Stimulated activated naive B cell treated with anti-CD40 and anti-IgM and Interleukin-4, amounts not matched to agents 10 μg/mL and 1 μg/mL and 100 μg/mL, for 72 hours (primary cell): ENCODE data around the gene POU2F1.
A peak's percentile ranks its signal among the peaks of the same experiment; 100 is the strongest.
"Not testable (repeated sequence)": the region's sequence is repeated elsewhere in the genome, so short reads cannot be mapped to it uniquely, and the experiment has no call there.

Experiments
- ATAC-seq, 2 donors: fragments of 150-1000 bp; cut with Tn5 transposase; replicated peaks; 2 replicates each; pipeline ENCODE4 v1.10.0; 2021; ENCODE audit warnings: moderate library complexity in 1 of 2
- DNase-seq: peaks from one replicate; pipeline ENCODE4 v3.0.0; 2021
- H3K27ac Mint-ChIP-seq: one replicate; pipeline ENCODE4 v1.8.0; 2022; ENCODE audit warnings: mild to moderate bottlenecking, mixed read lengths
- H3K27me3 Mint-ChIP-seq, 2 donors: one replicate each; pipeline ENCODE4 v1.8.0; 2022; ENCODE audit warnings: mixed read lengths in 2 of 2
- H3K36me3 Mint-ChIP-seq, 2 donors: one replicate each; pipeline ENCODE4 v1.8.0; 2022; ENCODE audit warnings: mixed read lengths in 2 of 2, mild to moderate bottlenecking in 1 of 2
- H3K4me1 Mint-ChIP-seq, 2 donors: one replicate each; pipeline ENCODE4 v1.8.0; 2022; ENCODE audit warnings: mixed read lengths in 2 of 2, mild to moderate bottlenecking in 1 of 2
- H3K4me3 Mint-ChIP-seq, 2 donors: one replicate each; pipeline ENCODE4 v1.8.0; 2022; ENCODE audit warnings: mild to moderate bottlenecking in 2 of 2, mixed read lengths in 2 of 2, moderate library complexity in 1 of 2
- H3K9me3 Mint-ChIP-seq, 2 donors: one replicate each; pipeline ENCODE4 v1.8.0; 2022; ENCODE audit warnings: mixed read lengths in 2 of 2, mild to moderate bottlenecking in 1 of 2

Gene POU2F1

GRCh38 chr1:167212025-167212424 lies 8.7 kb upstream of the POU2F1 start:
- H3K9me3 Mint-ChIP-seq = peaks cover 15 to 19% of the 10 kb centered on the region in 2 donors
- ATAC-seq (no peak), DNase-seq (no peak)
- H3K4me3 Mint-ChIP-seq = no peak overlapping the region
- H3K4me1 Mint-ChIP-seq = peaks cover 6% of the 10 kb centered on the region in 2 donors
- no peaks in the 10 kb centered on the region for H3K27me3 Mint-ChIP-seq
- H3K36me3 Mint-ChIP-seq = peaks cover 2 to 7% of the 10 kb centered on the region in 2 donors
- no peak overlapping the region for H3K27ac Mint-ChIP-seq

GRCh38 chr1:167216809-167217208 lies 3.9 kb upstream of the POU2F1 start:
- H3K9me3 Mint-ChIP-seq = peaks cover 0 to 5% of the 10 kb centered on the region in 2 donors
- DNase-seq (no peak), ATAC-seq (no peak)
- H3K36me3 Mint-ChIP-seq = peaks cover 0 to 2% of the 10 kb centered on the region in 2 donors
- peaks cover 0 to 2% of the 10 kb centered on the region in 2 donors for H3K4me1 Mint-ChIP-seq
- H3K4me3 Mint-ChIP-seq = no peak overlapping the region
- H3K27me3 Mint-ChIP-seq = no peaks in the 10 kb centered on the region
- no peak overlapping the region for H3K27ac Mint-ChIP-seq

- Mint-ChIP-seq H3K27ac (peak overlapping the region; percentile 99), H3K27me3 (no peaks in the 10 kb centered on the region), H3K4me3 (peak overlapping the region; percentile 88 to 92), H3K36me3 (peaks cover 0 to 2% of the 10 kb centered on the region in 2 donors), H3K9me3 (peaks cover 0 to 5% of the 10 kb centered on the region in 2 donors), H3K4me1 (peaks cover 10 to 20% of the 10 kb centered on the region in 2 donors)
- DNase-seq = no peak
- ATAC-seq = no peak
Measured at GRCh38 chr1:167219194-167219593, 1.5 kb upstream of the POU2F1 start.

GRCh38 chr1:167219646-167220536 lies 795 bp upstream of the POU2F1 start:
- Mint-ChIP-seq H3K4me3 (peak overlapping the region; percentile 88 to 92), H3K27ac (peak overlapping the region; percentile 99), H3K36me3 (peaks cover 0 to 2% of the 10 kb centered on the region in 2 donors), H3K9me3 (peaks cover 0 to 5% of the 10 kb centered on the region in 2 donors), H3K4me1 (peaks cover 10 to 25% of the 10 kb centered on the region in 2 donors), H3K27me3 (no peaks in the 10 kb centered on the region)
- DNase-seq (peak; percentile 82), ATAC-seq (peak; percentile 50 to 57)

- peak overlapping the region; percentile 99 for H3K27ac Mint-ChIP-seq
- DNase-seq (peak; percentile 43), ATAC-seq (peak; percentile 19 to 24)
- H3K4me3 Mint-ChIP-seq = peak overlapping the region; percentile 88 to 92
- H3K9me3 Mint-ChIP-seq = peaks cover 0 to 5% of the 10 kb centered on the region in 2 donors
- peaks cover 10 to 36% of the 10 kb centered on the region in 2 donors for H3K4me1 Mint-ChIP-seq
- H3K27me3 Mint-ChIP-seq = no peaks in the 10 kb centered on the region
- peaks cover 0 to 2% of the 10 kb centered on the region in 2 donors for H3K36me3 Mint-ChIP-seq
Measured at GRCh38 chr1:167221126-167221737, 546 bp downstream of the POU2F1 start.

GRCh38 chr1:167221738-167222610 lies 1.3 kb downstream of the POU2F1 start:
- H3K9me3 Mint-ChIP-seq = peaks cover 0 to under 1% of the 10 kb centered on the region in 2 donors
- peak overlapping the region; percentile 98 for H3K27ac Mint-ChIP-seq
- H3K27me3 Mint-ChIP-seq = no peaks in the 10 kb centered on the region
- peak; percentile 83 for DNase-seq
- peaks cover 10 to 42% of the 10 kb centered on the region in 2 donors for H3K4me1 Mint-ChIP-seq
- ATAC-seq = peak; percentile 69 to 70
- H3K4me3 Mint-ChIP-seq = peak overlapping the region; percentile 88 to 92
- peaks cover 0 to 2% of the 10 kb centered on the region in 2 donors for H3K36me3 Mint-ChIP-seq

GRCh38 chr1:167223144-167224103 lies 2.7 kb downstream of the POU2F1 start:
- peak overlapping the region; percentile 88 to 92 for H3K4me3 Mint-ChIP-seq
- peak overlapping the region; percentile 98 for H3K27ac Mint-ChIP-seq
- H3K36me3 Mint-ChIP-seq = peaks cover 0 to 2% of the 10 kb centered on the region in 2 donors
- H3K27me3 Mint-ChIP-seq = no peaks in the 10 kb centered on the region
- ATAC-seq = no peak
- DNase-seq = no peak
- H3K4me1 Mint-ChIP-seq = peaks cover 13 to 48% of the 10 kb centered on the region in 2 donors
- peaks cover 0 to 2% of the 10 kb centered on the region in 2 donors for H3K9me3 Mint-ChIP-seq

GRCh38 chr1:167224734-167225235 lies 4.1 kb downstream of the POU2F1 start:
- H3K4me1 Mint-ChIP-seq = peaks cover 19 to 60% of the 10 kb centered on the region in 2 donors
- not testable (repeated sequence) for ATAC-seq, H3K4me3 Mint-ChIP-seq, H3K9me3 Mint-ChIP-seq, H3K36me3 Mint-ChIP-seq, DNase-seq, H3K27me3 Mint-ChIP-seq
- peak overlapping the region; percentile 42 for H3K27ac Mint-ChIP-seq

- H3K9me3 Mint-ChIP-seq = peaks cover 0 to 2% of the 10 kb centered on the region in 2 donors
- H3K4me3 Mint-ChIP-seq = no peak overlapping the region
- H3K36me3 Mint-ChIP-seq = peaks cover 0 to under 1% of the 10 kb centered on the region in 2 donors
- ATAC-seq (no peak), DNase-seq (no peak)
- H3K4me1 Mint-ChIP-seq = peaks cover 24 to 71% of the 10 kb centered on the region in 2 donors
- no peaks in the 10 kb centered on the region for H3K27me3 Mint-ChIP-seq
- H3K27ac Mint-ChIP-seq = no peak overlapping the region
Measured at GRCh38 chr1:167225920-167226319, 5.2 kb downstream of the POU2F1 start.

GRCh38 chr1:167227934-167228378 lies 7.3 kb downstream of the POU2F1 start:
- Mint-ChIP-seq H3K4me3 (no peak overlapping the region), H3K4me1 (peaks cover 28 to 72% of the 10 kb centered on the region in 2 donors), H3K9me3 (peaks cover 0 to 2% of the 10 kb centered on the region in 2 donors)

GRCh38 chr1:167229719-167230385 lies 9.2 kb downstream of the POU2F1 start:
- Mint-ChIP-seq H3K9me3 (peaks cover 0 to 2% of the 10 kb centered on the region in 2 donors), H3K36me3 (no peaks in the 10 kb centered on the region), H3K27ac (peak overlapping the region; percentile 69), H3K27me3 (no peaks in the 10 kb centered on the region), H3K4me3 (no peak overlapping the region), H3K4me1 (peaks cover 25 to 74% of the 10 kb centered on the region in 2 donors)
- ATAC-seq (peak; percentile 71 to 79), DNase-seq (no peak)

More at GRCh38 chr1:167227934-167228378, 7.3 kb downstream of the POU2F1 start:
- Mint-ChIP-seq H3K36me3 (no peaks in the 10 kb centered on the region), H3K27ac (no peak overlapping the region), H3K27me3 (no peaks in the 10 kb centered on the region)
- DNase-seq (no peak), ATAC-seq (no peak)

- ATAC-seq (no peak), DNase-seq (no peak)
- H3K27ac Mint-ChIP-seq = peak overlapping the region; percentile 47
- H3K9me3 Mint-ChIP-seq = peaks cover 0 to 2% of the 10 kb centered on the region in 2 donors
- H3K36me3 Mint-ChIP-seq = no peaks in the 10 kb centered on the region
- H3K27me3 Mint-ChIP-seq = no peaks in the 10 kb centered on the region
- H3K4me1 Mint-ChIP-seq = peaks cover 30 to 75% of the 10 kb centered on the region in 2 donors
- H3K4me3 Mint-ChIP-seq = no peak overlapping the region
Measured at GRCh38 chr1:167230437-167230836, 9.8 kb downstream of the POU2F1 start.
